ENCODE measurements around the gene PLEKHG2. TPM values are rescaled to one million over a fixed set of nuclear protein-coding genes. Genes with fewer than 3 reads are reported as not detected.

Gene PLEKHG2
- total and polyA plus RNA-seq, 9 of the 15 experiments (the other 6 are each of a cell fraction or from before 2014, with no cell fraction given): 0.98 to 45.7 (median 9.8) TPM

DNA sequence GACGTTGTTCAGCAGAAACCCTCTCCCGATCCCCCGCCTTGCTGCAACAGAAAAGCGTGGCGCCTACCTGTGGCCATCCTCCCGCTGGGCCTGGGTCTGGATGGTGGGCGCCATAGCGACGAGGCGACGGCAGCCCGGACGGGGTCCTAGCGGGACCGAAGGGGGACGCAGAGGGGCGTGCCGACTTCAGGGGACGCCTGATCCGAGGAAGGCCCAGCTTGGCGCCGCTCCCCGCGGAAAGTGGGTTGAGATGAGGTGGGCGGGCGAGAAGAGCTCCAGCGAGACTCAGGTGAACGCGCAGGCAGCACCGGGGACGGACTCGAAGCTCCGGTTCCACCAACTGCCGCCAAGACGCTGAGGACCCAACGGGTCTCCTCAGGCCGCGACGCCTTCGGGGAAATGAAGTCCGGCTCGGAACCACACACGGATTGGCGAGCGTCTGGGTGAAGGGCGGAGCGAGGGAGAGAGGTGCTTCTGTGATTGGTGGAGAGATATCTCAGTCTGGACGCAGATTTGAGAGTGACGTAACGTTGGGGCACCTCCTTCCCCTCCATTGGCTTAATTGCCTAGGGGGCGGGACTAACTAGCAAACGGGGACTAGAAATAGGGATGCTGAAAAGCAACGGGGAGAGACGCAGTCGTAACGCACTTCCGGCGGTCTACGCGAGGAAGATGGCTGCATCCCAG, 21.6 kb upstream of the PLEKHG2 start, which contains the start of the genes MED29 and PAF1 (continued):
- no peak for TF ChIP-seq SMAD4 (CRISPR knock-in tag; conservative IDR thresholded peaks at IDR 0.05)
- no peak for TF ChIP-seq BCOR (IDR thresholded peaks at IDR 0.05)
- TF ChIP-seq FOXJ2 (tag; IDR thresholded peaks at IDR 0.05): no peak
- no peak for TF ChIP-seq SETDB1 (IDR thresholded peaks at IDR 0.05; ENCODE audit: low read length)
- no peak for TF ChIP-seq HNRNPH1 (optimal IDR thresholded peaks at IDR 0.05; ENCODE audit: low read depth, low read length)
- no peak for TF ChIP-seq ZNF507 (tag; conservative IDR thresholded peaks at IDR 0.05)
- TF ChIP-seq ZMIZ1 (IDR thresholded peaks at IDR 0.05; ENCODE audit: low read depth in 2 of 2, low read length in 2 of 2): no peak
- peak; percentile 67; the same call in 1 of the 2 replicates for TF ChIP-seq SREBF1 (IDR thresholded peaks at IDR 0.05; ENCODE audit: borderline replicate concordance, low read depth, low read length)
- TF ChIP-seq POLR3A (IDR thresholded peaks at IDR 0.05; ENCODE audit: borderline replicate concordance, extremely low read depth, insufficient read depth, insufficient read length): no peak
- peak; percentile 75 for TF ChIP-seq CHD2 (IDR thresholded peaks at IDR 0.05; ENCODE audit: low read depth, low read length)
- TF ChIP-seq ADNP (tag; IDR thresholded peaks at IDR 0.05): no peak
- peak; percentile 54; the same call in 1 of the 2 replicates for TF ChIP-seq RREB1 (CRISPR knock-in tag; IDR thresholded peaks at IDR 0.05)
- TF ChIP-seq HMG20B (CRISPR knock-in tag; IDR thresholded peaks at IDR 0.05): no peak
- no peak for TF ChIP-seq KLF16 (IDR thresholded peaks at IDR 0.05)
- peak; percentile 85 for TF ChIP-seq POLR2B (IDR thresholded peaks at IDR 0.05; ENCODE audit: low read depth, partially characterized antibody)
- peak; percentile 92 for TF ChIP-seq MTA3 (IDR thresholded peaks at IDR 0.05; ENCODE audit: borderline replicate concordance)
- TF ChIP-seq NCOA2 (IDR thresholded peaks at IDR 0.05; ENCODE audit: partially characterized antibody in 2 of 2): peak in 1 of 2 experiments; percentile 97
- TF ChIP-seq ZBTB8A (IDR thresholded peaks at IDR 0.05; ENCODE audit: partially characterized antibody): no peak
- TF ChIP-seq EP300 (IDR thresholded peaks at IDR 0.05; ENCODE audit: low read length): peak; percentile 36
